IPS-NIHi7 (cell line): Measurements from ENCODE around the gene IGIP.
"Not testable (repeated sequence)": the region's sequence is repeated elsewhere in the genome, so short reads cannot be mapped to it uniquely, and the experiment has no call there.

Experiments
- DNase-seq: peaks from one replicate; pipeline ENCODE4 v3.0.0; 2012; ENCODE audit warnings: mixed read lengths; ENCODE audit errors: extremely low spot score

The IGIP gene

DNA sequence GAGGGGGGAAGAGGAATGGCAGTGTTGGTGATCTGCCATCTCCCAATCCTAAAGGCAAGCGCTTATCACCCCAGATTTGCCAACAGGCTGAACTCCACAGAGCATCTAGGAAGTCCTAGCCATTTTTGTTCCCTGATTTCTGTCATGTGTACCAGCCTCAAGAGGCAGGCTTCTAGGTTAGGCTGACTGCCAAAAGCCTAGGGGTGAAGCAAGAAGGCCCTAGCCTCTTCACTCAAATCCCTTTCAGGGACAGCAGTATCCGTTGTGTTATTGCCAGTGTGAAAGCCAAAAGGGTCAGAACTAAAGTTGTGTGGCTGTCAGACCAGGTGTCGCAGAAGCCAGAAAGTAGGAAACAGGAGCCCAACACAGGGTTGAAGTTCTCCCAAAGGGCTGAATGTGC, 14.7 kb downstream of the IGIP start:
- DNase-seq = no peak

DNA sequence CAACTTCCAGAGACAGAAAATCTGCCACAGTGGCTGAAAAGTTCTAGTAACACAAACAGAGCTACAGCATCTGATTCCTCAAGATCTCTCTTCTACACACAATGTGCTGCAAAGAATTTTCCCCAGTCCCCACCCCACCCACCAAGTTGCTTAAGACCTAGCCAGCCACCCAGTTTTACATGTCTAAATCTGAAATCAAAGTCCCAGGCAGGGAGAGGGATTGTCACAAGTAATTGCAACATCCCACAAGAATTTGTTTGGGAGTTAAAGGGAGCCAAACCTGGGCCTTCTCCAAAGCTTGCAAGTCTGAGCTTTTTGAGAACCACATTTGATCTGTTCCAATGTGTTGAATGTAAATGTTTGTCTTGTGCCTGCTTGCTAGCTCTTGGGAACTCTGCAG, 15.5 kb downstream of the IGIP start:
- no peak for DNase-seq

DNA sequence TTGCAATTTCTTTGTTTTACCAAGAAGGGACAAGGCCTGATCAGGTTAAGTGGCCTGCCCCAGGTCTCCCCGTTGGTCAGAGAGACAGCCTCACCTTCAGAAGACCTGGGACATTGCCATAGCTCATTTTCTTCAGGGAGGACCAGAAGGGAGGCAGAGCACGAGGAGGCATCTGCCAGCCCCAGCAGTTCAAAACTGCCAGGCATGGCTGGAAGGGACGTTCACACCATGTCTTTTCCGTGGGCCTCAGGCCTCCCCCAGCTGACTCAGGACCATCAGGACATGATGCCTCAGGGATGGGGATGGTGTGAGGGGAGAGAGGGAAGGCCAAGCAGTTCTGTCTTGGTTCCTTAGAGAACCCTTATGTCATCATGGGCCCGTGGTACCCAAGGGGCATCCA, 16.5 kb downstream of the IGIP start:
- DNase-seq = no peak

DNA sequence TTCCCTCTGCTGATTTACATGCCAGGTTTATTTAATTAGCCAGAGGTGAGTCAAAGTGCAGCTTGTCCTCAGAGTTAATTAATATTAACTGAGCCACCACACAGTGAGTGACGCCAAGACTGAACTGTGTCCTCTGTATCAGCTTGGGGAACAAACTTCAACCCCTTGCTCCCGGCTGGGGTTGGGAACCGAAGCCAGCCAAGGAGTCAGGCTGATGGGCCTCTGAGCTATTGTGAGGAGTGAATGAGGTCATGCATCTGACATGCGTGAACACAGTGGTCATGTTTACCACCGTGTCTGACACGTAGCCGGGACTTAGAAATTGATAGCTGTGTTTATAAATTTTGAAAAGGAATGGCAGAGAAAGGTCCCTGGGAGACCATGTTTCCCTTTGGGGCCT, 17.1 kb downstream of the IGIP start:
- no peak for DNase-seq

DNA sequence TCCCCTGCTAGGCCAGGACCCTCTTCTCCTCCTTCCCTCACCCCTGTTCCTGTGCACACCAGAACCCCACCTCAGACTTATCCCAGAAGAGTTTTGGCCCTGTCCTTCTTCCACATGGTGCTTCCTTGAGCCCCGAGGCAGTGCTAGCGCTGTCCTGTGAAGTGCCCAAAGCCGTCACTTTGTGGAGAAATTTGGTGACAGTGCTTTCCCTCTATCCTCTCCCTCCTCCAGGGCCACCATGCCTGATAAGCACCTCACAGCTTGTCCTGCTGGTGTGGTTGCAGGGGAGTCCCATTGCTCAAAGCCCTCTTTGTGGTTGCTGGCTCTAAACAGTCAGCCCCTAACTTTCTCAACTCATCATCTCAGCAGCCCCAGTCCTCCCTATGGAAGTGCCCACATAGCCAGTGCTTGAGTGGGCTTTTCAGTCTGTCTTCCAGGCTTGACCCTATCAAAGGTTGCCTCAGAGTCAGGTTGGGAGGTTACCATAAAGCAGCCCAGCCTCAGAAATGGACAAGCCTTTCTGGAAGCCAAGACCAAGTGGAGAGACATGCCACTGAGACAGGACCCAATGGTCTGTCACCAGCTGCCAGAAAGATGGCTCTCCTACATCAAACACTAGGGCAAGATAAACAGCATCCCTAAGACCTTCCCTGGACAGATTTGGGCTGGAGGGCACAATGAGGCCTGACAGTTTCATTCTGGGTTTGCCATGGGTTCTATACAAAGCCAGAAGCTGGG, 18.0 kb downstream of the IGIP start:
- no peak for DNase-seq

DNA sequence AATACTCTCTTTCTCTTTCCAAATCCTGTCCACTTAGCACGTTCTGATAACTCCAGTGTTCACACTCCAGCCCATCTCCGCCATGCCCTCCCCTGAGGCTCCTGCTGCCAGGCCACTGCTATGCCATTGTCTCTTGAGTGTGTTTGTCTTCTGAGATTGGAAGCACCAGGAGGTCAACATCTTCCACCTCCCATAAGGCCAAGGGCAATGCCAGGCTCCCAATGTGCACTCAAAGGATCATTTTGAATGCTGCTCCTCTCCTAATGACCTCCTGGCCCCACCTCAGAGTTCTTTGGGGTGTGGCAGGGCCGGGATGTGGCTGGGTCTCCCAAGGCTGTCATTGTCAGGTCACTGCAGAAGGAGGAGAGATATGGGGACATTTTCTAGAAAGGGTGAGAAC, 19.5 kb downstream of the IGIP start:
- no peak for DNase-seq

DNA sequence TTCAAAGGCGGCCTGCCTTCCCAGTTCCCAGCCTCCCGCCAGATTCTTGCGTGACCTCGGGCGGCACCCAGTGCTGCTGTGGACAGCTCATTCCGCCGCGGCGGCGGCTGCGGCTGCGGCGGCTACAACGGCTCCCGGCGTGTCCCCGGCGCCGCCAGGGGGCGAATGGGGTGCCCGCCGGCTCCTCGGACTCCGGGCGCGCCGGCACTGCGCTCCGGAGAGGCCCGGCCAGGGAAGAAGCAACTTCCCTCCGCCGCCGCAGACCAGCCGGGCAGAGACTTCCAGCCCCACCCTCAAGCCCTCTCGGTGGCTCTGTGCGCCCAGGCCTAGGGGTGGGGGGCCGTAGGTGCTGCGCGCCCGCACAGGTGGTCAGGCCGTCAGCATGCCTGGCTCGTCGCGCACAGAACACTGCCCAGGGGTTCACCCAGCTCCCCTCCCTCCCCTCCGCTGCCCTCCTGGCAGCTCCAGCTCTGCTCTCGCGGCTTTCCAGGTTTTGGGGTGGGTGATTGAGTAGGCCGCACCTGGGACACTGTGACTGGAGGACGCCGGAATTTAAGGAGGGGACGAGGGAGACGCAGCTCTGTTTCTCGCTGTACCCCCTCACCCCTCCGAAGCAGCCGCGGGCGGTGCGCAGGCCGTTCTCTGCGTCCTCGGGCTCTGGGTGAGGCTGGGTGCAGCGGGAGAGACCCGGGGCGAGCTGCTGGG, 20.2 kb downstream of the IGIP start:
- DNase-seq = peak; percentile 79

DNA sequence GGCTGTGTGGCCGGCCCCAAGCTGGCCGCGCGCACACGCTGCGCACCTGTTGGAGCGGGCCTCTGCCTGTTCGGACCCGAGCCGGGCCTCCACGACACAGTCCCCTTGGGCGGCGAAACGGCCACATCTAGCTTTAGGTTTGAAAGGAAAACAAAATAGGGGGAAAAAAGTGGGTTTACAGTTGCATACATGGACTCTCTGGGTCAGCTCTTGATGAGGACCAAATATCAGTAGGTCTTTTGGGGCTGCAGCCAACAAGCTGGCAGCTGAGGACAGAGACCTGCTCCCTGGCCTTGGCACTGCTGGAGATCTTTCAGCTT, 20.7 kb downstream of the IGIP start:
- no peak for DNase-seq

DNA sequence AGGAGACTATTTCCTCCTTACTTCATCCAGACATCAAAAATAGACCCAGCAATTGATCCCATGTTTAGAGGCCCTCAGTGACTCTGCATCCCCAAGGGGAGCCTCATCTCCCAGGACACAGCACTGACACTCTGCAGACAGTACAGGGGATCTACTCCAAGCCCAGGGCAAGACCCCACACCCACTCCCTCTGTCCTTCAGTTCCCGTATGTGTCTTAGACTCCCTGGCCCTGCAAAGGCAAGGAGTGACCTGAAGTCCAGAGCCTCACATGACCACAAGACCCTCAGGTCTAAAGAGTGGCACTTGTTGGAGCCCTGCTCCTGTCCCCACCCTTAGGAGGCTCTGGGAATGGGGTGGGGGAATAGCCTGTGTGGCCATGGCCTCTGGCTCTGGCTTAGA, 21.7 kb downstream of the IGIP start:
- no peak for DNase-seq

DNA sequence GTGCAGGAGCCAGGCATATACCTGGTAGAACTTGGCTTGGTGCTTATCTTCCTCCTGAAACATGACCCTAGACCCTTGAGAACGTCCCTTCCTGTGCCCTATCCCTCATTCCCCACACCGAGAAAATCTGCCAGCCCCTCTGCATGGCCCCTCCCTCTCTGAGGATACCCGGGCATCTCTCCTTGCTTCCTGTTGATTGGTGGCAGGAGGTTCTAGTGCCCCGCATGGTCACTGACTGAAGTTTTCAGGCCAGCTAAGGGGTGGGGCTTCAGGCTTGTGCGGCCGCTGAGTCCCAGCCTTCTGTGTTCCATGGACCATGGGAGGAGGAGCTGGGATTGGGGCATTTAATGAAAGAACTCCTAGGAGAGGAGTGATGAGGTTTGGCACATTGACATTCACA, 22.8 kb downstream of the IGIP start:
- peak; percentile 78 for DNase-seq

DNA sequence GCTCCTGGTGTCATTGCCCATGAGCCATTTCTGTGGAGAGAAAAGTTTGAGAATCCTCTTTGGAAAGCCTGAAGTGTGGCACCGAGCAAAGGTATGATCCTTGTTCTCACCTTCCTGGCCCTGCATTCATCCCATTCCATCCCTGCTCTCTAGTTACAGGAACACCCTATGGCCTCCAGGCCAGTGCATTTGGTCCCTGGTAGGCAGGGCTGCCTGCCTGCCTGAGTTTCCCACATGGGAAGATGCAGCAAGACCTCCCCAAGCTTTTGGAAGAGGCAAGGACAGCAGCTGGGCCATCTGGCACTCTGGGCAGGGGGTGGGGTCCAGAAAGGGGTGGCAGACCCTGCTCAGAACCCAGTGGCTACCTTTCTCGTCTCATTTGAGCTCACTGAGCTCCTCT, 24.5 kb downstream of the IGIP start:
- no peak for DNase-seq

DNA sequence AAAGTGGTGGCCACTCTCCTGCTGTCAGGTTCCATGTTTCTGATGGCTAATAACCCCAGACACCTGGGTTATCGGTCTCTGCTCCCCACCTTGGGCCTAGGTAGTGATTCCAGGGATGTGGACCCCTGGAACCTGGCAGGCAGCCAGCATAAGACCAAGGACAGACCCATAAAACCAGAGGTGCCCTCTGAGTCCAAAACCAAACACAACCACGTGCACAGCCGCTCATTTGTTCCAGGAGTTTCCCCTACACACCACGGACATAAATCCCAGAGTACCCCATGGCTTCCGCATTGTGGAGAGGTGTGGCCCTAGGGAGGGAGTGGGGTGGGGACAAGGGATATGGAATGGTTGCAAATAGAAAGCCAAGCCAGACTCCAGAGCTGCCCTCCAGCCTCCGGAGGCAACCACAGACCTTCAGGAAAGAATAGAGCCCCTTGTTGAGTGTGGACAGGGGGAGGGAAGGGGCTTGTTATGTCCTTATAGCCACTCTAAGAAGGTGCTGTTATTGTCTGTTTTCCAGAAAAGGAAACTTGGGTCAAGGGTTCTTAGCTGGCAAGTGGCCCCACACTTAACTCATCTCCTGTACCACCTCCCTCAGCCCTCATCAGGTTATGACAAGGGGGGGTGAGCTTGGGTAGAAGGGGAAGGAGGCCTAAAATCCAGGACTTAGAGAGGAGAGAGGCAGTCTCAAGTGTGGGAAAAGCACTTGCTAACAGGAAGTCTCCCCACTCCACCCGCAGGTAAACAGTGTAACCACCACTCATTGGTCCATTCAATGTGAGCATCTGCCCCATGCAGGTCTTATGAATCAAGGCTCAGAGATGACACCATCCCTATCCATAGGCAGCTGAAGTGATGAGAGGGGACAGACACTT, 25.6 kb downstream of the IGIP start:
- DNase-seq = no peak

DNA sequence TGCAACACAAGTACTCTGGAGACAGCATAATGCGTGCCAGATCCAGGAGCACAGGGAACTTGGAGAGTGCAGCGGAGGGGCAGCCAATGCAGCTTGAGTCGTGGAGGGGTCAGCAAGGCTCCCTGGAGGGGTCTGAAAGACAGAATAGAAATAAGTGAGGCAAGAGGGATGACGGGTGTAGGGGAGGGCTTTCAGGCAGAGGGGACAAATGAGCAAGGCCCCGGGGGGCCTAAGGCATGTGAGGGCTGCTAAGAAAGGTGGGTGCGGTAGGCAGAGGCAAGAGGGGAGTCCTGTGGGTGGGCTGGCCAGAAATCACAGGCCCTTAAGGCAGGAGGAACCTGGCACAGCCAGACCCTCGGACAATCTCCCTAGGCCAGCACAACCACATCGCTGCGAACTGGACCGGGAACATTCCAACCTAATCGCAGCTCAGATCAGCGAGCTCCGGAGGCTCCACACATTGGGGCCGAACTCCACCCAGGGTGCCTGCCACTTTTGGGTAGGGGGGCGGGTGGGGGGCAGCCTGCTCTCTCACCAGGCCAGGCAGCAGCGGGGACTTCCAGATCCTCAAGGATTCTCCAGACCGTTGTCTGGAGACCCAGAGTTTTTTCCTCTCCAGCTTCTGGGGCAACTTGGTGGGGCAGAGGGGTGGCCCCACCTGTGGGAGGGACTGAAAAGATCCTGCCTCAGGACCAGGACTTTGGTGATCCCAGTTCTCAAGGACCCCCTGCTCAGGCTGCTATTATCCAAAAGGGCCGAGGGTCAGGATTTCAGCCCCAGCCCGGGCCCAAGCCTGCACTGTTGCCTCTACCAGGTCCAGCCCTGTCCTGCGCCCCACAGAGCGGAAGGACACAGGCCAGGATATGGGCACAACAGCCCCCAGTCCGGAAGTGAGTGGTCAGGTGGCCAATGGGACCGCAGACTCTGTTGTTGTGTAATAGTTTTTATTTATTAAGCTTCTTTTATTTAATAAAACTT, 26.6 kb downstream of the IGIP start:
- no peak for DNase-seq

DNA sequence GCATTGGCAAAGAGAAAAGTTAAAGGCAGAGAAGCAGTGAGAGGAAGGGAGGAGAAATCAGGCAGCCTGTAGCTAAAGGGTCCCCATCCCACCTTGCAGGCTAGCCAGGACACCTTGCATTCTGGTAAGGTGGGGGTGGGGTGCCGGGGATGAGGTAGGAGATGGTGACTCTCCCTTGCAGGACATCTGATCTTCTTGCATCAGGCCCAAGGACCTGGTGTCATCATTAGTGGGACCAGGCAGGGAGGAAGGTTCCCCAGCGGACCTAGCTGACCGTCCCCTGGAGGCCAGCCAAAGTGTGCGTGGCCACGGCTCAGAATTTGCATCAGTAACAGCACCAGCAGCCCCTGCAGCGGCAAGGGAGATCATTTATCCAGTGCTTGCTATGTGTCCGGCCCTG, 27.5 kb downstream of the IGIP start:
- no peak for DNase-seq

DNA sequence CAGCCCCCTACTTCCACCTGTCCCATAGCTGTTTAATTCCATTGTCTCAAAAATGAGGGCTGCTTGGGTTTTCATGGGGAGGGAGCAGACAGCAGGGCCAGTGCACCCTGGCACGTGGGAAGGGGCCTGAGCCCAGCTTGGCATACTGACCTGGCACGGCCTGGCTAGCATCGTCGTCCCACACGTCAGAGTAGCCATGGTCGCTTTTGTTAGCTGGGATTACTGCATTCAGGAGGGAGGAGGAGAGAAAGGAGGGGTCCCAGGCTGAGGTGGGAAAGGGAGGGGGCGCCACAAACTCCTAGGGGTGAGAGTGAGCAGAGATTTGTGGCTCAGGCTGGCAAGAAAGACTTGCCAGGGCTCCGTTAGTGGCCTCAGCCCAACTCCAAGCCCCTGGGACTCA, 28.2 kb downstream of the IGIP start:
- DNase-seq = no peak

DNA sequence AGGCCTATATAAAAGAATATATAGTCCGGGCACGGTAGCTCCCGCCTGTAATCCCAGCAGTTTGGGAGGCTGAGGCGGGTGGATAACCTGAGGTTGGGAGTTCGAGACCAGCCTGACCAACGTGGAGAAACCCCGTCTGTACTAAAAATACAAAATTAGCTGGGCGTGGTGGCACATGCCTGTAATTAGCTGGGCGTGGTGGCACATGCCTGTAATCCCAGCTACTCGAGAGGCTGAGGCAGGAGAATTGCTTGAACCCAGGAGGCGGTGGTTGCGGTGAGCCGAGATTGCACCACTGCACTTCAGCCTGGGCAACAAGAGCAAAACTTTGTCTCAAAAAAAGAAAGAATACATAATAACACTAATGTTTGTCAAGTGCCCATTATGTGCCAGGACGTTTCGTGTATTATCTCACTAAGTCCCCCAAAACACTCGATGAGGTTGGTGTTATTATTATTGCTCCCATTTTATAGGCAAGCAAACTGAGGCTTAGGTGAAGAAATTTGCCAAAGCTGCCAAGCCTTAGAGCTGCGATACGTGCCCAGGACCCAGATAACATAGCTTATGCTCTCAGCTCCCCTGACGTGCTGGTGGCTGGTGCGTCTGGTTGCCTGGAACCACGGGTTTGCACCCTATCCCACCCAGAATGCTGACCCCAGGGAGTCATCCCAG, 29.1 kb downstream of the IGIP start:
- DNase-seq = not testable (repeated sequence)

DNA sequence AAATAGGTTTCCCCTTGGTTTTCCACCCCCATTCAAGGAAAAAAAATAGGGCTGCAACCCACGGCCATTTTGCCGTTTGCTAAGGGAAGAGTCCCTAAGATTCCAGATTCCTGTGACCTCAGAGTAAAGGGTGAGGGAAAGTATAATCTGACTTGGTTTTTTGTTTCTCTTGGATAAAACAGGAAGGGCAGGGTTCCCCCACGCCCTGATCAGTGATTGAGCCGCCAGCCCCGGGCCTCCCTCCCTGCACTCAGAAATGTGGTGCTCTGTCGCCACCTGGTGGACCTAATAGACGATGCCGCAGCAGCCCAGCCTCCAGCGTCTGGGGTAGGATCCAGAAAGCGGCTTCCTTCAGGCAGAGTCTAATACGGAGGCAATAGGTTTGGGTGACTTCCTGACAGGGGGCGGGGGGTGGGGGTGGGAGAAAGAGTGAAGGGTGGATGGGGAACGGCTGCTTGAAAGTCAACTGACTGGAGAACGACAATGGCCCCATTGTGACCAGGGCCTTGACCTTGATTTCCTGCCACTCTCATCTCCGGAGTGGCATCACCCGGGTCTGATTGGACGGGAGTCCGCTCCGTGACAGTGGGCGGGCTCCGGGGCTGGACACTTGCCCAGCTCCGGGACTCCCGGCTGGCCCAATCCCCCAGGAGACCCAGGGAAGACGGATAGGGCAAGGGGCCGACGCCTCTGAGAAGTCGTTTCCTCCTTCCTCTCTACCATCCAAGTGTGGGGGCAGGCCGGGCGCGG, 31.5 kb downstream of the IGIP start:
- peak; percentile 95 for DNase-seq

DNA sequence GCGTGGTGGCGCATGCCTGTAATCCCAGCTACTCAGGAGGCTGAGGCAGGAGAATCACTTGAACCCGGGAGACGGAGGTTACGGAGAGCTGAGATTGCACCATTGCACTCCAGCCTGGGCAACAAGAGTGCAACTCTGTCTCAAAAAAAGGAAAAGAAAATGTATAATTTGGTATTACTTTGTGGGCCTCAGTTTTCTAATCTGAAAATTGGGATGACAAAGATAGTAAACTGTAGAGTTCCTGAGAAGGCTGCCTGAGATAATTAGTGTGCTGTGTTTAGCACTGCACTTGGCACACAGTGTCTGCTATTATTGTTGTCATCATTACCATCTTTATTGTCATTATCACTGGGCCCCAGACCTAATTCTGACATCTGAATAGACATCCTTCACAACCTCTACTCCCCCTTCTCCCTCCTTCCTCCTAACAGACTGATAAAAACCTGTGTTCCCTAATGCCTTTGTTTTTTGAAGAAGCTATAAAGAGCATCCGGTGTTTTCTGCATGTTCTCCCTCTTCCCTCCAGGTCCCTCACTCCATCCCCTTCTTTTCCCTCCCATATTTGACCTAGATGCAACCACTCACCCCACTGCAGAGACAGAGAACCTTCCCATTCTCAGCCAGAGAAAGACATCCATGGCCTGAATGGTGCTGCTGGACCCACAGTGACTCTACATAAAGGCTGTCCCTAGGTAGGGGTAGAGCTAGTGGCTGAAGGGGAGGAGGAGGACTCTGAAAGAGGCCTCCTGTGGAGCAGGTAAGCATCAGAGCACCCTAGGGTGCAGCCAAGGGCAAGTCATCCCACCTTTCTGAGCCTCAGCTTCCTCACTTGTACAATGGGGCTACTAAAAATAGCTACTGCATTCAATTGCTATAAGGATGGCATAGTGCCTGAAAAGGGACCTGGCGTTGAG, 33.5 kb downstream of the IGIP start:
- DNase-seq = no peak

DNA sequence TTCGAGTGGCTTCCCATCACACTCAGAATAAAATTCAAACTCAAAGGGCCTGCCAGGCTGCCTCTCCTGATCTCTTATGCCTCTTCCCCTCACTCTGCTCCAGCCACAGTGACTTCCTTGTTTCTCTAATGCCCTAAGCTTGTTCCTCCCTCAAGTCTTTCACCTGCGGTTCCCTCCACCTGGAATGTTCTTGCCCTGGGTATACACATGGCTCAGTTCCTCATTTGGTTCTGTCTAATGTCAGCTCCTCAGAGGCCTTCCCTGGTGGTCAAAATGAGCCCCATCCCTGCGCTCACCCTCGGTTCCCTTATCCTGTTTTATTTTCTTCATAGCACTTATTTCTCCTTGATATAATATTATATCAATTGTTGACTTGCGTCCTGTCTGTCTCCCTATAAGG, 36.5 kb downstream of the IGIP start:
- DNase-seq = no peak
